ENCODE data around the gene ALKBH1.
"Not testable (repeated sequence)": the region's sequence is repeated elsewhere in the genome, so short reads cannot be mapped to it uniquely, and the experiment has no call there.

ALKBH1 gene

GRCh38 chr14:77707724-77708408 is at the start of gene ALKBH1, which contains the start of gene SLIRP:
TSS of gene ALKBH1 (minus strand) at chr14:77708023. CDS start at chr14:77708004, 19 bp downstream.
TSS of gene SLIRP (plus strand) at chr14:77708103. CDS start at chr14:77708112, 9 bp downstream.
- peak; percentile 83 for DNase-seq (ENCODE audit: low spot score)

- DNase-seq (ENCODE audit: low spot score): no peak
These were observed 45.1 kb upstream of the ALKBH1 start for GRCh38 chr14:77752799-77753516.

- DNase-seq (ENCODE audit: low spot score): no peak
These were observed 44.4 kb upstream of the ALKBH1 start for GRCh38 chr14:77752266-77752665.

GRCh38 chr14:77747425-77747824 is 39.6 kb upstream of the ALKBH1 start:
- DNase-seq (ENCODE audit: low spot score): not testable (repeated sequence)

GRCh38 chr14:77746064-77746702 is 38.4 kb upstream of the ALKBH1 start:
- no peak for DNase-seq (ENCODE audit: low spot score)

GRCh38 chr14:77741438-77741837 is 33.6 kb upstream of the ALKBH1 start:
- no peak for DNase-seq (ENCODE audit: low spot score)

GRCh38 chr14:77738559-77739250 is 30.9 kb upstream of the ALKBH1 start:
- DNase-seq (ENCODE audit: low spot score): peak; percentile 12

- DNase-seq (ENCODE audit: low spot score): no peak
These were observed 23.2 kb upstream of the ALKBH1 start for GRCh38 chr14:77730976-77731497.

GRCh38 chr14:77722301-77722700 is 14.5 kb upstream of the ALKBH1 start:
- no peak for DNase-seq (ENCODE audit: low spot score)

- DNase-seq (ENCODE audit: low spot score): no peak
These were observed 13.6 kb upstream of the ALKBH1 start for GRCh38 chr14:77721437-77721836.

GRCh38 chr14:77717608-77718305 is 9.9 kb upstream of the ALKBH1 start:
- no peak for DNase-seq (ENCODE audit: low spot score)

- DNase-seq (ENCODE audit: low spot score): no peak
These were observed 7.1 kb upstream of the ALKBH1 start for GRCh38 chr14:77714926-77715325.

GRCh38 chr14:77710364-77710763 is 2.5 kb upstream of the ALKBH1 start:
- DNase-seq (ENCODE audit: low spot score): no peak

GRCh38 chr14:77709412-77709811 is 1.6 kb upstream of the ALKBH1 start:
- DNase-seq (ENCODE audit: low spot score): peak; percentile 11

- DNase-seq (ENCODE audit: low spot score): no peak
These were observed 926 bp upstream of the ALKBH1 start for GRCh38 chr14:77708749-77709148.

GRCh38 chr14:77707355-77707723 is 484 bp downstream of the ALKBH1 start:
- DNase-seq (ENCODE audit: low spot score): peak; percentile 49

GRCh38 chr14:77691259-77691658 is 16.6 kb downstream of the ALKBH1 start:
- DNase-seq (ENCODE audit: low spot score): no peak

GRCh38 chr14:77682158-77682553 is 25.7 kb downstream of the ALKBH1 start:
- DNase-seq (ENCODE audit: low spot score): no peak

GRCh38 chr14:77681196-77682157 is 26.3 kb downstream of the ALKBH1 start:
- DNase-seq (ENCODE audit: low spot score): no peak

GRCh38 chr14:77674931-77675330 is 32.9 kb downstream of the ALKBH1 start:
- DNase-seq (ENCODE audit: low spot score): no peak
